CMK (cell line): ENCODE data around the gene RCAN1.

ENCODE experiments used
- DNase-seq: peaks from one replicate; pipeline ENCODE4 v3.0.0-alpha.2; 2010; ENCODE audit warnings: low read depth

RCAN1 gene

GRCh38 chr21:34537838-34538237 is 77.1 kb downstream of the RCAN1 start:
- no peak for DNase-seq

GRCh38 chr21:34536820-34537219 is 78.1 kb downstream of the RCAN1 start:
- no peak for DNase-seq

GRCh38 chr21:34536311-34536710 is 78.6 kb downstream of the RCAN1 start:
- DNase-seq, result no peak

- DNase-seq, result no peak
These were observed 79.0 kb downstream of the RCAN1 start for GRCh38 chr21:34535886-34536285.

- DNase-seq, result no peak
These were observed 80.4 kb downstream of the RCAN1 start for GRCh38 chr21:34534522-34534921.

GRCh38 chr21:34533938-34534337 is 81.0 kb downstream of the RCAN1 start:
- no peak for DNase-seq

GRCh38 chr21:34531399-34531798 is 83.5 kb downstream of the RCAN1 start:
- no peak for DNase-seq

- DNase-seq, result no peak
These were observed 84.7 kb downstream of the RCAN1 start for GRCh38 chr21:34530261-34530660.

- DNase-seq, result no peak
These were observed 86.8 kb downstream of the RCAN1 start for GRCh38 chr21:34528131-34528561.

GRCh38 chr21:34526618-34527290 is 88.2 kb downstream of the RCAN1 start:
- no peak for DNase-seq

GRCh38 chr21:34526241-34526617 is 88.7 kb downstream of the RCAN1 start:
- no peak for DNase-seq

GRCh38 chr21:34524646-34525601 is 90.0 kb downstream of the RCAN1 start:
- DNase-seq, result no peak

- no peak for DNase-seq
These were observed 91.8 kb downstream of the RCAN1 start for GRCh38 chr21:34523019-34523555.

- DNase-seq, result no peak
These were observed 92.6 kb downstream of the RCAN1 start for GRCh38 chr21:34522284-34522683.

GRCh38 chr21:34521561-34521960 is 93.4 kb downstream of the RCAN1 start:
- DNase-seq, result no peak

GRCh38 chr21:34520764-34521508 is 94.0 kb downstream of the RCAN1 start:
- DNase-seq, result no peak

GRCh38 chr21:34520281-34520680 is 94.6 kb downstream of the RCAN1 start:
- no peak for DNase-seq

- no peak for DNase-seq
These were observed 95.2 kb downstream of the RCAN1 start for GRCh38 chr21:34519694-34520093.

- DNase-seq, result no peak
These were observed 95.9 kb downstream of the RCAN1 start for GRCh38 chr21:34519016-34519415.

GRCh38 chr21:34518301-34518700 is 96.6 kb downstream of the RCAN1 start:
- no peak for DNase-seq

- no peak for DNase-seq
These were observed 97.2 kb downstream of the RCAN1 start for GRCh38 chr21:34517491-34518245.

- no peak for DNase-seq
These were observed 97.9 kb downstream of the RCAN1 start for GRCh38 chr21:34517039-34517438.
